Left ventricle myocardium inferior (tissue), 1 donor: ENCODE measurements around the gene EME2. TPM values are rescaled to one million over a fixed set of nuclear protein-coding genes. Genes with fewer than 3 reads are reported as not detected.
A peak's percentile ranks its signal among the peaks of the same experiment; 100 is the strongest.

Source experiments
- DNase-seq: peaks from one replicate; pipeline ENCODE4 v3.0.0-alpha.2; 2020
- H3K27ac ChIP-seq: fragments of 200-600 bp; replicated peaks from 2 replicates; pipeline ENCODE4 v1.8.0; 2021
- H3K27me3 ChIP-seq: fragments of 200-600 bp; 2 replicates; pipeline ENCODE4 v1.8.0; 2021; ENCODE audit warnings: low read depth
- H3K36me3 ChIP-seq: fragments of 200-600 bp; 2 replicates; pipeline ENCODE4 v1.8.0; 2021
- H3K4me1 ChIP-seq: fragments of 200-600 bp; 2 replicates; pipeline ENCODE4 v1.8.0; 2021
- H3K4me3 ChIP-seq: fragments of 200-600 bp; 2 replicates; pipeline ENCODE4 v1.8.0; 2021; ENCODE audit warnings: mild to moderate bottlenecking, moderate library complexity
- H3K9me3 ChIP-seq: fragments of 200-600 bp; replicated peaks from 2 replicates; pipeline ENCODE4 v1.8.0; 2021
- CTCF ChIP-seq: fragments of 200-600 bp; IDR thresholded peaks from 2 replicates; pipeline ENCODE4 v1.8.0; 2021; ENCODE audit warnings: antibody characterized with exemption, mild to moderate bottlenecking, borderline replicate concordance
- intact Hi-C: fragments of 100-400 bp; cut with micrococcal nuclease; formaldehyde crosslinking; loops from one replicate; pipeline ENCODE4 v1.11.0; 2022
- microRNA-seq: library from miRNA; unstranded; fragments of <30 nt; microRNA quantifications from one replicate; pipeline ENCODE4 v1.2.0, GENCODE V29; 2020
- total RNA-seq: library from RNA; stranded (reverse); fragmentation: NEBNext Ultra II Directional; extraction: Animal tissue kit (Norgen Biotek cat#: 25700); gene quantifications from one replicate; pipeline ENCODE4 v1.2.1, GENCODE V29; 2021
- donor health status: DM: no; HTN: yes; CAD: no; lungs with severe emphysema.

EME2 gene
- total RNA-seq, 1 donor from 2014 or later, result 7.4 TPM

- intact Hi-C loops, result no loop called here
- TF ChIP-seq CTCF, result no peak
- Histone ChIP-seq H3K27me3 (no peaks in the 10 kb centered on the region), H3K4me3 (no peak overlapping the region), H3K9me3 (no peaks in the 10 kb centered on the region), H3K4me1 (peaks cover 50% of the 10 kb centered on the region), H3K36me3 (peaks cover 41% of the 10 kb centered on the region), H3K27ac (peak overlapping the region; percentile 22)
- peak; percentile 41 for DNase-seq
Observed at GRCh38 chr16:1823821-1824220, 51.2 kb downstream of the EME2 start.

GRCh38 chr16:1825381-1825863, 52.8 kb downstream of the EME2 start:
- Histone ChIP-seq H3K4me3 (peak overlapping the region; percentile 99), H3K4me1 (peaks cover 66% of the 10 kb centered on the region)

More at GRCh38 chr16:1825381-1825863, 52.8 kb downstream of the EME2 start:
- DNase-seq, result no peak
- intact Hi-C loops, result no loop called here
- H3K27ac ChIP-seq, result peak overlapping the region; percentile 98
- TF ChIP-seq CTCF, result no peak
- H3K36me3 ChIP-seq, result peaks cover 35% of the 10 kb centered on the region
- H3K9me3 ChIP-seq, result no peaks in the 10 kb centered on the region
- H3K27me3 ChIP-seq, result no peaks in the 10 kb centered on the region

Small RNAs within 50 kb of the gene (microRNA-seq; reads per million reads assigned to microRNA genes)
- gene MIR3177, result not detected

Other genes with a start within 250 kb of the EME2 start
- gene TMEM204, start 239.1 kb upstream of the EME2 start, total RNA-seq, result 27.1 TPM
- gene IFT140, start 160.7 kb upstream of the EME2 start, total RNA-seq, result 7.5 TPM
- gene CRAMP1, start 160.4 kb upstream of the EME2 start, total RNA-seq, result 12.3 TPM
- 30.6 TPM for gene JPT2, start 94.5 kb upstream of the EME2 start, total RNA-seq
- gene MAPK8IP3, start 66.6 kb upstream of the EME2 start, total RNA-seq, result 56.0 TPM
- 37.0 TPM for gene NME3, start 1.3 kb upstream of the EME2 start, total RNA-seq
- 78.0 TPM for gene MRPS34, start 324 bp downstream of the EME2 start, total RNA-seq
- gene SPSB3, start 9.8 kb downstream of the EME2 start, total RNA-seq, result 36.8 TPM
- gene NUBP2, start 10.2 kb downstream of the EME2 start, total RNA-seq, result 36.2 TPM
- gene IGFALS, start 20.9 kb downstream of the EME2 start, total RNA-seq, result not detected
- 172 TPM for gene HAGH, start 54.0 kb downstream of the EME2 start, total RNA-seq
- 26.3 TPM for gene FAHD1, start 54.4 kb downstream of the EME2 start, total RNA-seq
- not detected for gene MEIOB, start 99.4 kb downstream of the EME2 start, total RNA-seq
- not detected for gene HS3ST6, start 145.6 kb downstream of the EME2 start, total RNA-seq
- 32.7 TPM for gene MSRB1, start 170.4 kb downstream of the EME2 start, total RNA-seq
- gene RPL3L, start 181.9 kb downstream of the EME2 start, total RNA-seq, result 262 TPM
- 601 TPM for gene NDUFB10, start 186.7 kb downstream of the EME2 start, total RNA-seq
- gene RPS2, start 192.0 kb downstream of the EME2 start, total RNA-seq, result 753 TPM
- gene RNF151, start 194.0 kb downstream of the EME2 start, total RNA-seq, result not detected
- gene TBL3, start 199.2 kb downstream of the EME2 start, total RNA-seq, result 22.6 TPM
- not detected for gene NOXO1, start 208.7 kb downstream of the EME2 start, total RNA-seq
- 23.3 TPM for gene GFER, start 211.4 kb downstream of the EME2 start, total RNA-seq
- 0.38 TPM for gene SYNGR3, start 217.2 kb downstream of the EME2 start, total RNA-seq
- gene ZNF598, start 237.0 kb downstream of the EME2 start, total RNA-seq, result 14.5 TPM
- not detected for gene NPW, start 247.0 kb downstream of the EME2 start, total RNA-seq